Measurements from ENCODE around the gene TSKU. TPM values are rescaled to one million over a fixed set of nuclear protein-coding genes. Genes with fewer than 3 reads are reported as not detected.

The TSKU gene
- total RNA-seq, 1 donor from 2014 or later: 7.1 TPM

GRCh38 chr11:76768909-76769560 lies 14.1 kb upstream of the TSKU start:
- H3K9me3 ChIP-seq (ENCODE audit: low read depth): no peaks in the 10 kb centered on the region
- DNase-seq (ENCODE audit: low spot score): no peak
- no peak overlapping the region for H3K4me3 ChIP-seq
- Mint-ChIP-seq H3K27me3 (ENCODE audit: insufficient read depth, low read depth) (peaks cover 10% of the 10 kb centered on the region), H3K9me3 (no peaks in the 10 kb centered on the region), H3K36me3 (no peaks in the 10 kb centered on the region), H3K27ac (peak overlapping the region; percentile 15), H3K4me1 (peaks cover 54% of the 10 kb centered on the region), H3K4me3 (no peak overlapping the region)
- H4K20me1 ChIP-seq (ENCODE audit: low read depth): no peaks in the 10 kb centered on the region
- no peak overlapping the region for H3K27ac ChIP-seq
- H3K79me2 ChIP-seq (ENCODE audit: low read depth): no peaks in the 10 kb centered on the region
- no peak overlapping the region for H2AFZ ChIP-seq (replicated peaks)
- H3K4me1 ChIP-seq: peaks cover 41% of the 10 kb centered on the region
- H3K36me3 ChIP-seq: no peaks in the 10 kb centered on the region
- peaks cover 23% of the 10 kb centered on the region for H3F3A ChIP-seq (ENCODE audit: low read depth)
- H3K27me3 ChIP-seq: no peaks in the 10 kb centered on the region
- no peak overlapping the region for H3K9ac ChIP-seq
- TF ChIP-seq EZH2 (IDR thresholded peaks at IDR 0.05) (no peak), CTCF (IDR thresholded peaks at IDR 0.05) (no peak), EZH2phosphoT487 (IDR thresholded peaks at IDR 0.05) (no peak)
- H3K4me2 ChIP-seq: peak overlapping the region; percentile 34

DNA sequence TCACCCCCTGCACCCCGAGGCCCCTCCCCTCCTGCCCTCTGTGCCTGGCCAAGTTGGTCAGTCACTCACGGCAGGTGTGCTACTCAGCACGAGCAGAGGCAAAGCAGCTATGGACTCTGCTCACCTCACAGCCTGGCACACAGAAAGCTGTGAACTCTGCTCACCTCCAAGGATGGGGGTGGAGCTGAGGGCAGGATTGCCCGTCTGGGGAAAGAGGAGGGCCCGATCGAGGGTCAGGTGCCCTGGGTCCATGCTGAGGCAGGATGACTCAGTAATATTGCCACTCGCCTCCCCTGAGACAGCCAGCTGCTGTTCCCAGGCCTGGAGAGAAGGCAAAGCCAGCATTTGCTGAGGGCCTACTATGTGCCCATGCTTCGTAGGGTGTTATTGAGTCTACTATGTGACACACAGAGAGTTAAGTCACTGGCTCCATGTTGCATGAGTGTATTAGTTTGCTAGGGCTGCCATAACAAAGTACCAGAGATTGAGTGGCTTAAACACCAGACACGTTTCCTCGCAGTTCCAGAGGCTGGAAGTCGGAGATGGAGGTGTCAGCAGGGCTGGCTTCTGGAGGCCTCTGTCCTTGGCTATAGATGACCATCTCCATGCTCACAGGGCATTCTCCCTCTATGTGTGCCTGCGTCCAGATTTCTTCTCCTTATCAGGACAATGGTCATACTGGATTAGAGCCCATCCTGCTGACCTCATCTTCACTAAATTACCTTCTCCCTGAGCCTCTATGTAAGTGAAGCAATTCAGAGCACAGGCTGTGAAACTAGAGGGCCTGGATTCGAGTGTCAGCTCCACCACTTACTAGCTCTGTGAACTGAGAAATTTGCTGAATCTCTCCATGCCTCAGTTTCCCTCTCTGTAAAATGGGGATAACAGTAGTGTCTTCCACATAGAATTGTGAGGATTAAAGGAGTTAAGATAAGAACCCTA lies 13.2 kb upstream of the TSKU start:
- H3K9ac ChIP-seq: no peak overlapping the region
- Mint-ChIP-seq H3K4me1 (peaks cover 54% of the 10 kb centered on the region), H3K9me3 (no peaks in the 10 kb centered on the region), H3K27me3 (ENCODE audit: insufficient read depth, low read depth) (peaks cover 10% of the 10 kb centered on the region), H3K27ac (no peak overlapping the region), H3K4me3 (no peak overlapping the region), H3K36me3 (no peaks in the 10 kb centered on the region)
- peaks cover 41% of the 10 kb centered on the region for H3K4me1 ChIP-seq
- no peaks in the 10 kb centered on the region for H3K27me3 ChIP-seq
- no peak overlapping the region for H3K4me3 ChIP-seq
- no peak overlapping the region for H3K27ac ChIP-seq
- peak overlapping the region; percentile 12 for H3K4me2 ChIP-seq
- H4K20me1 ChIP-seq (ENCODE audit: low read depth): no peaks in the 10 kb centered on the region
- H2AFZ ChIP-seq (replicated peaks): no peak overlapping the region
- no peak for DNase-seq (ENCODE audit: low spot score)
- peaks cover under 1% of the 10 kb centered on the region for H3K9me3 ChIP-seq (ENCODE audit: low read depth)
- peaks cover 23% of the 10 kb centered on the region for H3F3A ChIP-seq (ENCODE audit: low read depth)
- H3K79me2 ChIP-seq (ENCODE audit: low read depth): no peaks in the 10 kb centered on the region
- no peaks in the 10 kb centered on the region for H3K36me3 ChIP-seq
- TF ChIP-seq CTCF (IDR thresholded peaks at IDR 0.05): no peak
- no peak for TF ChIP-seq EZH2phosphoT487 (IDR thresholded peaks at IDR 0.05)
- TF ChIP-seq EZH2 (IDR thresholded peaks at IDR 0.05): no peak

DNA sequence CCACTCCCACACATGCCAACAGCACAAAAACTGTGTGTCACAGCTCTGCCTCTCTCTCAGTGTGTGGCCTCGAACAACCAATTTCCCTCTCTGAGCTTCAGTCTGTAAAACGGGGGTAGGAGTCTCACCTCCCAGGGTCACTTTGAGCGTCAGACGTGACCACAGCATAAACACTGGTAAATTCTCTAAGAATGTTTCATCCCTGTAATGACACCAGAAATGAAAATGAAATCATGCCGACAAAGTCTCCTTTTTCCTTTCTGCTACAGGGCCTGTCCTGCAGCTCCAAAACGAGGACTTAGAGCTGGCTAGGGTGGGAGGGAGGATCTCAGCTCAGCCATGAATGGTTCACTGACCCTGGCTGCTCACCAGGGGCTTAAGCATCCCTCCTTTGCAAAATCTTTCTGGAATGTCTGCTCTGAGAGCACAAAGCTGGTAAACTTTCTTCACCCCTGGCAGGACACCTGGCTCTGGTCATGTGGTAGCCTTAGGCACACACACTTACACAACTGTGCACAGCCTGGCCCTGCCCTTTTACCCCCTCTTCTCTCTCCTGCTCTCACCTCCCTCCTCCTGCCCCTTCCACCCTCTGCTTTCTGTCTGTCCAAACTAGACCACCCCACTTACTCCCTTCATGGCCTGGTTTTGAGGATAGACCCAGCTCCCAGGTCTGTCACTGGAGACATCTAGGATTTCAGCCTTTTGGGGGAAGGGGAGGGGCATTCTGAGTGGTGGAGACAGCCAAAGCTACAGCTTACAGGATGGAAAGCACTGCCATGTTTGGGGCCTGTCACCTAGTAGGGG lies 12.3 kb upstream of the TSKU start:
- H3K9me3 ChIP-seq (ENCODE audit: low read depth): peaks cover 10% of the 10 kb centered on the region
- no peak overlapping the region for H3K4me3 ChIP-seq
- peaks cover 23% of the 10 kb centered on the region for H3F3A ChIP-seq (ENCODE audit: low read depth)
- H3K4me1 ChIP-seq: peaks cover 41% of the 10 kb centered on the region
- peak overlapping the region; percentile 42 for H3K27ac ChIP-seq
- Mint-ChIP-seq H3K4me1 (peaks cover 54% of the 10 kb centered on the region), H3K9me3 (peaks cover 4% of the 10 kb centered on the region), H3K4me3 (peak overlapping the region; percentile 47), H3K36me3 (no peaks in the 10 kb centered on the region), H3K27ac (peak overlapping the region; percentile 83), H3K27me3 (ENCODE audit: insufficient read depth, low read depth) (peaks cover 10% of the 10 kb centered on the region)
- peak overlapping the region; percentile 12 for H3K4me2 ChIP-seq
- H2AFZ ChIP-seq (replicated peaks): no peak overlapping the region
- H4K20me1 ChIP-seq (ENCODE audit: low read depth): no peaks in the 10 kb centered on the region
- TF ChIP-seq EZH2phosphoT487 (IDR thresholded peaks at IDR 0.05): no peak
- no peak for TF ChIP-seq CTCF (IDR thresholded peaks at IDR 0.05)
- no peak for TF ChIP-seq EZH2 (IDR thresholded peaks at IDR 0.05)
- H3K36me3 ChIP-seq: peaks cover 6% of the 10 kb centered on the region
- H3K9ac ChIP-seq: no peak overlapping the region
- peak; percentile 70 for DNase-seq (ENCODE audit: low spot score)
- H3K79me2 ChIP-seq (ENCODE audit: low read depth): no peaks in the 10 kb centered on the region
- no peaks in the 10 kb centered on the region for H3K27me3 ChIP-seq
